K562 (cell line): ENCODE measurements around the gene ELF2. TPM values are rescaled to one million over a fixed set of nuclear protein-coding genes. Genes with fewer than 3 reads are reported as not detected.

Experiments used
- ATAC-seq: fragments of 200-7000 bp; cut with Tn5 transposase; 3 replicates; pipeline ENCODE4 v1.9.1; 2020; ENCODE audit warnings: moderate library complexity
- BruUV-seq: library from RNA; stranded (reverse); fragments of 400-500 nt; replicated peaks from 2 replicates; lab custom pipeline; 2021; lab: Mats Ljungman, UMichigan
- CTCF ChIA-PET: fragments of 300-600 bp; formaldehyde crosslinking; extraction: SDS; loops from one replicate; lab custom pipeline; 2021; ENCODE audit warnings: low intra/inter-chr PET ratio; lab: Yijun Ruan, JAX
- POLR2A ChIA-PET: fragments of 300-600, 350-650 bp; sonication (Branson Sonifier 250); formaldehyde crosslinking; extraction: SDS; loops from one replicate; lab custom pipeline; 2021; ENCODE audit warnings: antibody characterized with exemption, inconsistent platforms; lab: Yijun Ruan, JAX
- DNase-seq, 4 experiments: peaks; one replicate each; pipeline versions ENCODE4 v3.0.0 to v3.0.0-alpha.2; 2011 to 2018; ENCODE audit warnings: low spot score in 3 of 4, mixed read lengths in 3 of 4; ENCODE audit errors: extremely low read depth in 1 of 4
- FAIRE-seq: peaks from 2 replicates; lab custom pipeline; 2011; peaks lifted over from hg19 to GRCh38; lab: Jason Lieb, UNC
- H2AFZ ChIP-seq: 2 replicates; pipeline ENCODE4 v1.6.0; 2011; ENCODE audit warnings: low read depth, low read length, control low read depth, inconsistent platforms
- H3K27ac ChIP-seq: fragments of 200-600 bp; 3 replicates; pipeline ENCODE4 v1.8.0; 2011; ENCODE audit warnings: low read depth, mild to moderate bottlenecking, control low read depth, inconsistent platforms, low read length, moderate library complexity, mixed read lengths; ENCODE audit errors: extremely low read depth
- H3K27me3 ChIP-seq, 2 experiments: fragments of 300-600 bp in 1 of 2; 2 replicates in 1 of 2; 3 replicates in 1 of 2; pipeline versions ENCODE4 v1.6.0 to v1.8.0; 2011; ENCODE audit warnings: inconsistent platforms in 2 of 2, low read length in 2 of 2, mild to moderate bottlenecking in 1 of 2, mixed read lengths in 1 of 2, moderate library complexity in 1 of 2; ENCODE audit not compliant: control insufficient read depth in 2 of 2, insufficient read depth in 2 of 2
- H3K36me3 ChIP-seq: fragments of 300-600 bp; 3 replicates; pipeline ENCODE4 v1.8.0; 2011; ENCODE audit warnings: mild to moderate bottlenecking, low read length, inconsistent platforms; ENCODE audit not compliant: control insufficient read depth, insufficient read depth
- H3K4me1 ChIP-seq, 2 experiments: fragments of 200-600 bp in 1 of 2; replicated peaks in 1 of 2; 2 replicates in 1 of 2; 3 replicates in 1 of 2; pipeline versions ENCODE4 v1.5.1 to v1.8.0; 2011; ENCODE audit warnings: inconsistent platforms in 2 of 2, low read length in 2 of 2, mild to moderate bottlenecking in 1 of 2, mixed read lengths in 1 of 2, moderate library complexity in 1 of 2; ENCODE audit not compliant: control insufficient read depth in 2 of 2, insufficient read depth in 2 of 2
- H3K4me2 ChIP-seq: 2 replicates; pipeline ENCODE4 v1.6.1; 2011; ENCODE audit warnings: low read length, control low read depth, inconsistent platforms, mixed read lengths; ENCODE audit not compliant: insufficient read depth
- H3K4me3 ChIP-seq: fragments of 200-600 bp; sonication (generic), shearing (Covaris generic); 2 replicates; pipeline ENCODE4 v1.5.1; 2016; ENCODE audit warnings: control low read depth, inconsistent platforms
- H3K79me2 ChIP-seq: fragments of 200-600 bp; 3 replicates; pipeline ENCODE4 v1.8.0; 2011; ENCODE audit warnings: low read length, inconsistent platforms; ENCODE audit not compliant: control insufficient read depth, insufficient read depth
- H3K9ac ChIP-seq, 2 experiments: 2 replicates each; pipeline versions ENCODE4 v1.6.0 to v1.6.1; 2011; ENCODE audit warnings: low read depth in 2 of 2, low read length in 2 of 2, control low read depth in 1 of 2, inconsistent platforms in 1 of 2, mild to moderate bottlenecking in 1 of 2, mixed read lengths in 1 of 2; ENCODE audit not compliant: insufficient read depth in 1 of 2
- H3K9me1 ChIP-seq: one replicate; pipeline ENCODE4 v1.6.0; 2011; ENCODE audit warnings: inconsistent platforms, mild to moderate bottlenecking, low read length, moderate library complexity; ENCODE audit not compliant: control insufficient read depth, insufficient read depth
- H3K9me3 ChIP-seq: replicated peaks from 2 replicates; pipeline ENCODE4 v1.5.1; 2011; ENCODE audit warnings: low read depth, low read length, inconsistent platforms; ENCODE audit not compliant: control insufficient read depth, insufficient read depth
- H4K20me1 ChIP-seq: replicated peaks from 2 replicates; pipeline ENCODE4 v1.6.1; 2011; ENCODE audit warnings: low read length, inconsistent platforms, mixed read lengths; ENCODE audit not compliant: control insufficient read depth, insufficient read depth
- E4F1 ChIP-seq: fragments of 250-450 bp; sonication (Bioruptor Pico); IDR thresholded peaks from 2 replicates; pipeline ENCODE4 v1.5.0; 2021; ENCODE audit warnings: mild to moderate bottlenecking, borderline replicate concordance
- ELK1 ChIP-seq: sonication (generic); formaldehyde crosslinking; IDR thresholded peaks from 2 replicates; pipeline ENCODE4 v1.8.1; 2022; ENCODE audit warnings: missing genetic modification reagents
- ESRRA ChIP-seq: fragments of 450-650 bp; IDR thresholded peaks from 2 replicates; pipeline ENCODE4 v1.6.1; 2014; ENCODE audit warnings: low read depth, mild to moderate bottlenecking, moderate library complexity, borderline replicate concordance
- KLF1 ChIP-seq: fragments of 450-650 bp; IDR thresholded peaks from 2 replicates; pipeline ENCODE4 v1.6.1; 2016; ENCODE audit warnings: missing genetic modification characterization, missing compliant biosample characterization
- MITF ChIP-seq: IDR thresholded peaks from 2 replicates; pipeline ENCODE4 v1.6.1; 2014; ENCODE audit warnings: antibody characterized with exemption
- NFIC ChIP-seq: fragments of 450-650 bp; IDR thresholded peaks from 2 replicates; pipeline ENCODE4 v1.6.1; 2017; ENCODE audit warnings: mild to moderate bottlenecking, inconsistent platforms
- NFRKB ChIP-seq: fragments of 450-650 bp; IDR thresholded peaks from 2 replicates; pipeline ENCODE4 v1.6.1; 2016; ENCODE audit warnings: low read depth
- RFX7 ChIP-seq: fragments of 250-450 bp; sonication (Bioruptor Pico); IDR thresholded peaks from 2 replicates; pipeline ENCODE4 v1.5.1; 2021; ENCODE audit warnings: mild to moderate bottlenecking
- SAP30 ChIP-seq: fragments of 200-600 bp; sonication (generic); IDR thresholded peaks from 2 replicates; pipeline ENCODE4 v1.6.1; 2012; ENCODE audit warnings: borderline replicate concordance, low read depth, mild to moderate bottlenecking, moderate library complexity, low read length, control low read depth, inconsistent platforms; ENCODE audit not compliant: insufficient read depth, poor library complexity, severe bottlenecking
- SMAD1 ChIP-seq: fragments of 150-350 bp; IDR thresholded peaks from 2 replicates; pipeline ENCODE4 v1.6.1; 2014; ENCODE audit warnings: low read length, low read depth; ENCODE audit not compliant: partially characterized antibody
- ZBTB33 ChIP-seq: sonication (generic); formaldehyde crosslinking; IDR thresholded peaks from 2 replicates; pipeline ENCODE4 v1.8.1; 2023; ENCODE audit warnings: mild to moderate bottlenecking, missing genetic modification reagents
- WGBS: fragments of 100-300 bp; shearing (Covaris generic); methylation state at CpG from one replicate; pipeline ENCODE4 v1.1.6; 2016; ENCODE audit warnings: low coverage, mixed read lengths; ENCODE audit not compliant: insufficient coverage; ENCODE audit errors: missing lambda C conversion rate; 5-methylcytosine and 5-hydroxymethylcytosine counted together
- in situ Hi-C: fragments of 300-500 bp; cut with MboI; formaldehyde crosslinking; loops from 4 replicates; pipeline ENCODE4 v1.15.0; 2018; ENCODE audit warnings: inconsistent platforms, mixed read lengths
- intact Hi-C: fragments of 100-400 bp; cut with micrococcal nuclease; formaldehyde crosslinking; loops from 2 replicates; pipeline ENCODE4 v1.14.2; 2022
- polyA plus RNA-seq, 8 experiments: library from polyadenylated mRNA; depleted of rRNA in 4 of 8; stranded (reverse) in 5 of 8; unstranded in 3 of 8; fragments of >200 nt; fragmentation: Nextera tagmentation in 2 of 8; fragmentation: Illumina TruSeq in 1 of 8; extraction: Ambion mirVana in 2 of 8; extraction: Trizol in 1 of 8; gene quantifications; 2 replicates each; pipeline versions ENCODE4 v1.2.1 to v1.2.3, GENCODE V29; 2011 to 2014; ENCODE audit warnings: inconsistent platforms in 1 of 8, missing spikeins in 1 of 8
- total RNA-seq, 7 experiments: library from RNA; depleted of rRNA in 6 of 7; stranded (reverse); fragments of >200 nt in 6 of 7; fragmentation: Illumina TruSeq in 2 of 7; extraction: Trizol in 2 of 7; gene quantifications; 2 replicates each; pipeline versions ENCODE4 v1.2.1 to v1.2.3, GENCODE V29; 2011 to 2021; ENCODE audit warnings: low replicate concordance in 1 of 7

Gene ELF2
- total and polyA plus RNA-seq, 9 of the 15 experiments (the other 6 are each of a cell fraction or from before 2014, with no cell fraction given) = 9.4 to 58.7 (median 41.6) TPM

GRCh38 chr4:139018971-139019758 lies 157.9 kb downstream of the ELF2 start:
- no peaks in the 10 kb centered on the region for H3K9me3 ChIP-seq
- no peak overlapping the region for H3K9ac ChIP-seq
- H3K4me2 ChIP-seq = no peak overlapping the region
- no peak overlapping the region for H2AFZ ChIP-seq
- peaks cover 53% of the 10 kb centered on the region for H3K36me3 ChIP-seq
- peaks cover 3% of the 10 kb centered on the region for H4K20me1 ChIP-seq
- no TSS peak for BruUV-seq
- peaks cover 15 to 21% of the 10 kb centered on the region in 2 experiments; a peak in 4 of 5 replicates for H3K4me1 ChIP-seq
- FAIRE-seq = no peak
- ChIA-PET CTCF (no interaction called here), POLR2A (interaction anchor here (1.4 to 6.6 kb wide), 2 partner anchors 10 to 62 kb away, joined by 3 to 52 read pairs; no protein-coding TSS in a partner anchor)
- no peak for ATAC-seq
- intact Hi-C loops = loop anchor here (5.0 to 10.0 kb wide), 4 partner anchors 63 to 774 kb away; partner anchors contain the start of genes ELF2 and SLC7A11
- no peaks in the 10 kb centered on the region for H3K9me1 ChIP-seq
- DNase-seq = no peak
- H3K4me3 ChIP-seq = no peak overlapping the region
- no peaks in the 10 kb centered on the region for H3K27me3 ChIP-seq
- no peak overlapping the region for H3K27ac ChIP-seq
- peaks cover 85% of the 10 kb centered on the region for H3K79me2 ChIP-seq
- 85% methylated on average over 10 of the region's 10 CpGs for WGBS
- TF ChIP-seq NFRKB (no peak), RFX7 (CRISPR knock-in tag) (no peak), SAP30 (no peak), ZBTB33 (CRISPR knock-in tag) (no peak), MITF (no peak), KLF1 (tag) (no peak), E4F1 (CRISPR knock-in tag) (no peak), ESRRA (no peak), NFIC (no peak), ELK1 (CRISPR knock-in tag) (no peak), SMAD1 (no peak)
- in situ Hi-C loops = no loop called here
